Activated T-helper 2 cell treated with anti-CD3 and anti-CD28 coated beads, Interferon-gamma antibody, Interleukin-2, Interleukin-4, amounts not matched to agents 10 μg/mL and 5 μg/mL and 100 μg/mL, durations not matched to agents 14 hours and 24 hours and 36 hours (primary cell): ENCODE results near the gene C12orf75. TPM values are rescaled to one million over a fixed set of nuclear protein-coding genes. Genes with fewer than 3 reads are reported as not detected.
"Not testable (repeated sequence)": the region's sequence is repeated elsewhere in the genome, so short reads cannot be mapped to it uniquely, and the experiment has no call there.

Source experiments
- DNase-seq: peaks from one replicate; pipeline ENCODE4 v3.0.0; 2021; ENCODE audit warnings: low spot score
- H3K27ac Mint-ChIP-seq: one replicate; pipeline ENCODE4 v1.8.0; 2021; ENCODE audit warnings: mixed read lengths
- H3K27me3 Mint-ChIP-seq: one replicate; pipeline ENCODE4 v1.8.0; 2021; ENCODE audit warnings: low read depth, mixed read lengths
- H3K36me3 Mint-ChIP-seq: one replicate; pipeline ENCODE4 v1.8.0; 2021; ENCODE audit warnings: low read depth, mixed read lengths
- H3K4me1 Mint-ChIP-seq: one replicate; pipeline ENCODE4 v1.8.0; 2021; ENCODE audit warnings: low read depth, mixed read lengths
- H3K4me3 Mint-ChIP-seq: one replicate; pipeline ENCODE4 v1.8.0; 2021; ENCODE audit warnings: low read depth, mild to moderate bottlenecking, moderate library complexity, mixed read lengths
- H3K9me3 Mint-ChIP-seq: one replicate; pipeline ENCODE4 v1.8.0; 2021; ENCODE audit warnings: mixed read lengths
- intact Hi-C: fragments of 100-400 bp; cut with micrococcal nuclease; formaldehyde crosslinking; loops from one replicate; pipeline ENCODE4 v1.15.1; 2023
- total RNA-seq: library from RNA; stranded (reverse); gene quantifications from 2 replicates; pipeline ENCODE4 v1.2.3, GENCODE V29; 2022

Gene C12orf75
- total RNA-seq, 1 donor from 2014 or later, result 252 TPM

DNA sequence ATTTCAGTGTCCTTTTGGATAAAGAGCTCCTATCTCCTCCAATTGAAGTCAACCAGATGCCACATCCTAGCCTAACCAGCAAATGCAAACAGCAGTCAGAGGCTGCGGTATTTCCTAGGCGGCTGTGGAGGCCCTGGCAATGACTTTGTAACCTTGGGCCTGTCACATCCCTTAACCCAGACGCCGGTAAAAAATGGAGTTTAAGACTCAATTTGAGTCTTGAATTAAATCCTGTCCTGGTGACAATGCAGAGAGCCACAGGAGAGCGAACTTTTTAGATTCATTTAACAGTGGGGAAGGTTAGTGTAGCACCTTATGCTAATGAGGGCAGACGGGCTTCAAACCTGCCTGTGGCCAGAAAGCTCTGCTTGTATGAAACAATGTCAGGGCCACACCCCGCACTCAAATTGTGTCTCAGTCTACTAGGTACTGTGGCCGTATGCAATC is 1.3 kb downstream of the C12orf75 start:
- Mint-ChIP-seq H3K4me1 (peaks cover 67% of the 10 kb centered on the region), H3K27me3 (no peaks in the 10 kb centered on the region), H3K9me3 (peaks cover 3% of the 10 kb centered on the region), H3K4me3 (peak overlapping the region; percentile 89), H3K36me3 (peaks cover 45% of the 10 kb centered on the region), H3K27ac (peak overlapping the region; percentile 87)
- intact Hi-C loops, result loop anchor here (2.0 to 10.0 kb wide), 4 partner anchors 225 to 1401 kb away; partner anchors contain the start of genes HSP90B1 and WASHC4
- DNase-seq, result peak; percentile 49

DNA sequence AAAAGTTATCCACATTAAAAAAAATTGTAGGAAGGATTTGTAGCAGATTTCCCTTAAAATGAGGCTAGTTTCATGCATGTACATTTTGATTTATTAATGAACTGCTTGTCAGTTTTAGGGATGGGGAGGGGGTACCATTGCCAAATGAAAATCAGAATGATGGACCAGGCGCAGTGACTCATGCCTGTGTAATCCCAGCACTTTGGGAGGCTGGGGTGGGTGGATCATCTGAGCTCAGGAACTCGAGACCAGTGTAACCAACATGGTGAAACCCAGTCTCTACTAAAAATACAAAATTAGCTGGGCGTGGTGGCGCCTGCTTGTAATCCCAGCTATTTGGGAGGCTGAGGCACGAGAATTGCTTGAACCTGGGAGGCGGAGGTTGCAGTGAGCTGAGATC is 1.8 kb downstream of the C12orf75 start:
- peak overlapping the region; percentile 89 for H3K4me3 Mint-ChIP-seq
- H3K4me1 Mint-ChIP-seq, result peaks cover 66% of the 10 kb centered on the region
- H3K27me3 Mint-ChIP-seq, DNase-seq, H3K9me3 Mint-ChIP-seq: not testable (repeated sequence)
- H3K27ac Mint-ChIP-seq, result peak overlapping the region; percentile 87
- peaks cover 50% of the 10 kb centered on the region for H3K36me3 Mint-ChIP-seq
- intact Hi-C loops, result loop anchor here (5.0 to 10.0 kb wide), 2 partner anchors 225 to 647 kb away; partner anchors contain the start of gene WASHC4

DNA sequence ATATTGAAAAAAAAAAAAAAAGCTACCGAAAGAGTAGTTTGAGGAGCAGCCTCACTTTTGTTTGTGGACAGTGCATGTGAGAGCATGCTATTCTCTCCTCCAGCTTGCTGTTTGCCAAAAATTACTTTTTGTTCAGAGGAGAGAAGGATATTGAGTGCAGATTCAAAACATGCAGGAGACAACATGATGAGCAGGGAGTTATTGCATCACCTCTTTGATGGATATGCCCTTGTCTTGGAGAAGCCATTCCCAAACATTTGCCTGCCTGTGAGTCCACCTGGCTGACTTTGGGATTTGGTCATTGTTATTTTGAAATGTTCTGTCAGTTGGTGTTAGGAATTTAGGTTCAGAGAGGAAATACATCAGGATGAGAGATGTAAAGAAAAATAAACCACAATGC is 2.4 kb downstream of the C12orf75 start:
- Mint-ChIP-seq H3K4me1 (peaks cover 70% of the 10 kb centered on the region), H3K36me3 (peaks cover 55% of the 10 kb centered on the region), H3K27ac (peak overlapping the region; percentile 87), H3K4me3 (peak overlapping the region; percentile 89), H3K27me3 (no peaks in the 10 kb centered on the region), H3K9me3 (peaks cover 3% of the 10 kb centered on the region)
- no peak for DNase-seq
- intact Hi-C loops, result loop anchor here (5.0 to 10.0 kb wide), 2 partner anchors 226 to 648 kb away; partner anchors contain the start of gene WASHC4

DNA sequence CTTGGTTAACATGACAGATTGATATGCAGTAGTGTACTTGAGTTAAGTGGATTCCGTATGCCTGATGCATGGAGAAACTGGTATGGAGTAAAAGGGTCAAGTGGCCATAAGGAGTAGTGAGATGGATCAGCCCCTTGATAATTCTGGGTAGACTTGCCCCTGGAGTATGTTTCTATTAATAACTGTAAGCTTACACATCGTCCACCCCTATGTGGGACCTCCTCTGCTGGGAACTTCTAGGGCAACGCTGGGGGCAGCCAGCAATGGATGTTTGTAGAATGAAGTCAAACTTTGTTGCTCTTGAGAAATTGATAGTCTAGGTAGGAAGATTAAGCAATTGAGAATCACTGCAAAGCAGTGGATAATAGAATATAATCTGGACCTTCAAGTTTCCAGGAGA is 3.5 kb downstream of the C12orf75 start:
- Mint-ChIP-seq H3K27ac (peak overlapping the region; percentile 38), H3K9me3 (peaks cover 3% of the 10 kb centered on the region), H3K27me3 (no peaks in the 10 kb centered on the region), H3K36me3 (peaks cover 64% of the 10 kb centered on the region), H3K4me3 (peak overlapping the region; percentile 54), H3K4me1 (peaks cover 64% of the 10 kb centered on the region)
- intact Hi-C loops, result loop anchor here (5.0 to 10.0 kb wide), 2 partner anchors 227 to 649 kb away; partner anchors contain the start of gene WASHC4
- no peak for DNase-seq

DNA sequence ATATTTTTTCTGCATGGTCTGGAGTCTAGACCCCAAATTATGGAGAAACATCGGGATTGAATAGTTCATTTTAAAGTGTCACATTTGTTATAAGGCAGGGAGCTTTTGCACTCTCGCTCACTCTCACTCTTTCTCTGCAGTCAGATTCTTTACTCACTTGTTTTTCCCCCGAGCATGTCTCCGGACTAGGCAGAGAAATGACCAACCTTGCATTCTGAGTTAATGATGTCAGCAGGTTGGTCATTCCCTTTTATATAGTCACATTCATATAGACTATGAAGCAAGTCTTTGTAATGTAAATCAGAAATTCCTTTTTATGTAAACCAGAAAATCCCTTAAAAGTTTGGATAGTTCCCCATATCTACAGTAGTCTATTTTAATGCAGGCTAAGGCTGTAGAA is 4.1 kb downstream of the C12orf75 start:
- Mint-ChIP-seq H3K4me3 (peak overlapping the region; percentile 54), H3K27ac (peak overlapping the region; percentile 50), H3K9me3 (peaks cover 3% of the 10 kb centered on the region), H3K27me3 (no peaks in the 10 kb centered on the region), H3K36me3 (peaks cover 67% of the 10 kb centered on the region), H3K4me1 (peaks cover 62% of the 10 kb centered on the region)
- DNase-seq, result no peak
- intact Hi-C loops, result loop anchor here (5.0 to 10.0 kb wide), 2 partner anchors 227 to 650 kb away; partner anchors contain the start of gene WASHC4

DNA sequence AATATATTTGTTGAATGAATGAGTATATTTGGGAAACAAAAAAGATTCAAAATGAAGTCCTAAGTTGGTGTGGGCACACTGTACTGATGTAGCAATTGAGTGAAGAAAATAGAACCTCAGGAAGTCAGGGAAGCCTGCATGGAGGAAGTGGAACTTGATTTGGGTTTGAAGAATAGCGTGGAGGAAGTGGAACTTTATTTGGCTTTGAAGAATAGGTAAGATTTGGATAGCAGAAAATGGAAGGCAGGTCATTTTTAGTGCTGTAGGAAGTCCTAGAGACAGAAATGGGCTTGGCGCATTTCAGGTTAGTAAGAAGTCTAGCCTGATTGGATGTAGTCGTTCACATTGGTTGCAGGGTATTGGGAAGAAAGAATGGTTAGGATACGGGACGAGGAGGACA is 5.4 kb downstream of the C12orf75 start:
- Mint-ChIP-seq H3K36me3 (peaks cover 80% of the 10 kb centered on the region), H3K4me1 (peaks cover 61% of the 10 kb centered on the region), H3K9me3 (peaks cover 9% of the 10 kb centered on the region), H3K27ac (peak overlapping the region; percentile 98), H3K4me3 (peak overlapping the region; percentile 65), H3K27me3 (no peaks in the 10 kb centered on the region)
- intact Hi-C loops, result loop anchor here (2.0 to 10.0 kb wide), 2 partner anchors 107 to 651 kb away; no protein-coding TSS in a partner anchor
- no peak for DNase-seq

DNA sequence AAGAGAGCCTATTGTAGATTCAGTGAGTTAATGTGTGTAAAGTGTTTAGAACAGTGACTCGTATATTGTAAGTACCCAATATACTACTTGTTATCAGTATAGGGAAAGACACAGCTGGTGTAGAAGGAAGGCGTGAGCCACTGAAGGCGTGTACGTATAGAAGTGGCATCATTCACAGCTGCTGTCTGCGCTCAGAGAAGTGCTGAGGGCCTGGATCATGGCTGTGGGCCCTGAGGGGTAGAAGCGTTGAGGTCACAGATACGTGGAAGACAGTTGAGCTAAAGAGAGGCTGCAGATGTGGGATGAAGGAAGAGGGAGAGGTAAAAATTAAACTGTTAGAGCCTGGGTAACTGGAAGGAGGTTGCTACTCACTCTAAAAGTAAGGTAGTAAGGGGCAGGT is 5.9 kb downstream of the C12orf75 start:
- Mint-ChIP-seq H3K4me1 (peaks cover 64% of the 10 kb centered on the region), H3K36me3 (peaks cover 84% of the 10 kb centered on the region), H3K27me3 (no peaks in the 10 kb centered on the region), H3K4me3 (peak overlapping the region; percentile 65), H3K27ac (peak overlapping the region; percentile 98), H3K9me3 (peaks cover 15% of the 10 kb centered on the region)
- intact Hi-C loops, result loop anchor here (2.0 to 10.0 kb wide), 2 partner anchors 108 to 652 kb away; no protein-coding TSS in a partner anchor
- no peak for DNase-seq

DNA sequence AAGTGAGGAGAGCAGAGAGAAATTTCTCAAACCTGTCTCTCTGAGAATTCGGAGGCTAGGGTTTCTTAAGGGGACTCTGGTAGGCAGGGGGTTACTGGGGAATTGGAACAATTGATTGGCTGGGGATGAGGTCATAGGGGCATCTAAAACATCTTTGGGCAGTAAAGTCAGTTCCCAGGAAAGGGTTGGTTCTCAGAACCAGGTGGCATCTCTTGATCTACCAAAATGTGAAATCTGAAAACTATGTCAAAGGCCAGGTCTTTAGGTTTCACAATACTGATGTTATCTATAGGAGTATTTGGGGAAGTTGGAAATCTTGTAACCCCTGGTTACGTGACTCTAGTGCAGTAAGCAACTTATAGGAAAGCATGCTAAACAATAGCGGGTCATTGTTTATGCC is 6.9 kb downstream of the C12orf75 start:
- intact Hi-C loops, result loop anchor here (1.0 to 10.0 kb wide), 4 partner anchors 10 to 653 kb away; no protein-coding TSS in a partner anchor
- H3K4me3 Mint-ChIP-seq, result peak overlapping the region; percentile 26
- H3K4me1 Mint-ChIP-seq, result peaks cover 67% of the 10 kb centered on the region
- H3K36me3 Mint-ChIP-seq, result peaks cover 86% of the 10 kb centered on the region
- no peak for DNase-seq
- no peaks in the 10 kb centered on the region for H3K27me3 Mint-ChIP-seq
- H3K27ac Mint-ChIP-seq, result peak overlapping the region; percentile 98
- H3K9me3 Mint-ChIP-seq, result peaks cover 23% of the 10 kb centered on the region

DNA sequence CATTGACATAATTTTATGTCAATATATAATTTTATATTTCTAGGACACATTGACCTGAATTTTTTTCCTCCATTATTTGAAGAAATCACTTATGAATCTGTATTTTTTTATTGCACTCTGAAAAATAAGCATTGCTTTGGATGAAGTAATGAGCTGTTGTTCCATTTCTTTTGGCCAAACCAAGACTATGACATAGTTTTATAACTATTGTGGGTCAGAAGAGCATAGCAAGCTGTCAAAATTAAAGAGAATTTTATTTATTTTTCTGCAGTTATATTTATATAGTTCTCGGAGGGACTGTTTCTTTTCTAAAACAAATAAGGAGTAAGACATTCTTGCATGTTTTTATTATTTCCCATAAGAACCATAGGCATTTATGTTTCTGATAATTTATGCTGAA is 8.5 kb downstream of the C12orf75 start:
- Mint-ChIP-seq H3K27me3 (no peaks in the 10 kb centered on the region), H3K4me1 (peaks cover 66% of the 10 kb centered on the region), H3K4me3 (no peak overlapping the region), H3K27ac (no peak overlapping the region), H3K36me3 (peaks cover 92% of the 10 kb centered on the region), H3K9me3 (peaks cover 23% of the 10 kb centered on the region)
- intact Hi-C loops, result loop anchor here (10.0 kb wide), 1 partner anchor 654 kb away; no protein-coding TSS in a partner anchor
- DNase-seq, result no peak

DNA sequence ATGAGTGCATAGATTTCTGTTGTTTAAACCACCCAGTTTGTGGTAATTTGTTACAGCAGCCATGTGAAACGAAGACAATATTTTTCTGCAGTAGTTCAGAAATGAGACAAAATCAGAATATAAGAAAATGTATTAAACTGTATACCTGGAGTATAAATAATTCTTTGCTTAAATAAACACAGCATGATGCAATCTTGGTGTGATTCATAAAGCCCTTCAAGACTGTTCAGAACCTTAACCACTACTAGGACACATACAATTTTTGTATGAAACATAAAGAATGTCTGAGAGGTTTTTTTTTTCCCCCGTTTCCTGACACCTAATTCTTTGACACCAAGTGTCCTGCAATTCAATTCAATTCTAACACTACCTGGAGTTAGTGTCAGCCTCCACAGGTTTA is 10.5 kb downstream of the C12orf75 start:
- intact Hi-C loops, result loop anchor here (1.0 kb wide), 2 partner anchors 11 to 16 kb away; partner anchors contain the start of gene C12orf75
- no peak for DNase-seq
- peaks cover 23% of the 10 kb centered on the region for H3K9me3 Mint-ChIP-seq
- peak overlapping the region; percentile 57 for H3K27ac Mint-ChIP-seq
- no peaks in the 10 kb centered on the region for H3K27me3 Mint-ChIP-seq
- peaks cover 82% of the 10 kb centered on the region for H3K36me3 Mint-ChIP-seq
- no peak overlapping the region for H3K4me3 Mint-ChIP-seq
- H3K4me1 Mint-ChIP-seq, result peaks cover 46% of the 10 kb centered on the region

DNA sequence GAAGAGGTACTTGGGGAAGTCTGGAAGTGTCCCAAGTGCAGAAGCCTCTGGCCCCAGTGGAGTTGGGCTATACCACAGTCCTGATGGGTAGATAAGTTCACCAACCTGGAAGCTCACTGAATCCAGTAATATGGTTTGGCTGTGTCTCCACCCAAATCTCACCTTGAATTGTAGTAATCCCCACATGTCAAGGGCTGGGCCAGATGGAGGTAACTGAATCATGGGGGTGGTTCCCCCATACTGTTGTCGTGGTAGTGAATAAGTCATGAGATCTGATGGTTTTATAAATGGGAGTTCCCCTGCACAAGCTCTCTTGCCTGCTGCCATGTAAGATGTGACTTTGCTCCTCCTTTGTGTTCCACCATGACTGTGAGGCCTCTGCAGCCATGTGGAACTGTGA is 11.1 kb downstream of the C12orf75 start:
- Mint-ChIP-seq H3K9me3 (peaks cover 20% of the 10 kb centered on the region), H3K4me1 (peaks cover 44% of the 10 kb centered on the region), H3K27ac (peak overlapping the region; percentile 57), H3K36me3 (peaks cover 81% of the 10 kb centered on the region)
- intact Hi-C loops, result loop anchor here (1.0 kb wide), 2 partner anchors 11 to 16 kb away; partner anchors contain the start of gene C12orf75
- H3K4me3 Mint-ChIP-seq, DNase-seq, H3K27me3 Mint-ChIP-seq: not testable (repeated sequence)

DNA sequence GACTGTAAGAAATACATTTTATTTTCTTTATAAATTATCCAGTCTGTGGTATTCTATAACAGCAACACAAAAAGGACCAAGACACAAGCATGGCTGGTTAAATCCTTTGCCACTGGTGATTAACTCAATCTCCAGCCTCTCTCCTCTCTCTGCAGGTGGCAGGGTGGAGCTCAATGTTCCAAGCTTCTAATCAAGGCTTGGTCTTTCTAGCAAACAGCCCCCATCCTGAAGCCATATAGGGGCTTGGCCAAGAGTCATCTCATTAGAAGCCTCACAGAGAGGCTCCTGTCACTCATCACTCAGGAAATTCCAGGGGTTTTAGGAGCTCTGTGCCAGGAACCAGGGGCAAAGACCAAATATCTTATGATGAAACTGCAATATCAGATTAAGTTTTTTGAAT is 12.0 kb downstream of the C12orf75 start:
- DNase-seq, result no peak
- Mint-ChIP-seq H3K4me1 (peaks cover 46% of the 10 kb centered on the region), H3K4me3 (no peak overlapping the region), H3K36me3 (peaks cover 79% of the 10 kb centered on the region), H3K27ac (peak overlapping the region; percentile 57), H3K27me3 (no peaks in the 10 kb centered on the region), H3K9me3 (peaks cover 20% of the 10 kb centered on the region)
- intact Hi-C loops, result no loop called here

DNA sequence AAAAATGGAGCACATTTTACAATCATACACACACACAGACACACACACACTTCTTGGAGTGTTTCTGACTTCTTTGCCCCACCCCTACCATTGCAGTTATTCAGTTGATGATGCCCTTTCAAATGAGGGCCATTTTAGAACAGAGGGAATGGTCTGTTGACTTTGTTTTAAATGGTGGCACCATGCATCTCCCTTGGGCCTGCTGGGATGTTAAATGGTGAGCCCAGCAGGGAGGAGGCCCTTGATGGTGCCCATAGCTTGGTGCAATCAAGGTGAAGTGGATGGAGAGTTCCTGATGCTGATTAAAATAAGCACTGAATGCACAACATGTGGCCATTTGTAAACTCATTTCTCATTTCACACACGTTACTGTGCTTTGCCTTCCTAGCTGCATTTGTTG is 13.3 kb downstream of the C12orf75 start:
- Mint-ChIP-seq H3K27ac (no peak overlapping the region), H3K36me3 (peaks cover 77% of the 10 kb centered on the region), H3K27me3 (no peaks in the 10 kb centered on the region), H3K9me3 (peaks cover 20% of the 10 kb centered on the region), H3K4me1 (peaks cover 46% of the 10 kb centered on the region), H3K4me3 (no peak overlapping the region)
- no peak for DNase-seq
- intact Hi-C loops, result no loop called here
